K562 (cell line): ENCODE results near the gene ALDH5A1. TPM values are rescaled to one million over a fixed set of nuclear protein-coding genes. Genes with fewer than 3 reads are reported as not detected.

Source experiments
- ATAC-seq: fragments of 200-7000 bp; cut with Tn5 transposase; 3 replicates; pipeline ENCODE4 v1.9.1; 2020; ENCODE audit warnings: moderate library complexity
- BruUV-seq: library from RNA; stranded (reverse); fragments of 400-500 nt; replicated peaks from 2 replicates; lab custom pipeline; 2021; lab: Mats Ljungman, UMichigan
- CTCF ChIA-PET: fragments of 300-600 bp; formaldehyde crosslinking; extraction: SDS; loops from one replicate; lab custom pipeline; 2021; ENCODE audit warnings: low intra/inter-chr PET ratio; lab: Yijun Ruan, JAX
- POLR2A ChIA-PET: fragments of 300-600, 350-650 bp; sonication (Branson Sonifier 250); formaldehyde crosslinking; extraction: SDS; loops from one replicate; lab custom pipeline; 2021; ENCODE audit warnings: antibody characterized with exemption, inconsistent platforms; lab: Yijun Ruan, JAX
- DNase-seq, 4 experiments: peaks; one replicate each; pipeline versions ENCODE4 v3.0.0 to v3.0.0-alpha.2; 2011 to 2018; ENCODE audit warnings: low spot score in 3 of 4, mixed read lengths in 3 of 4; ENCODE audit errors: extremely low read depth in 1 of 4
- FAIRE-seq: peaks from 2 replicates; lab custom pipeline; 2011; peaks lifted over from hg19 to GRCh38; lab: Jason Lieb, UNC
- H2AFZ ChIP-seq: 2 replicates; pipeline ENCODE4 v1.6.0; 2011; ENCODE audit warnings: low read depth, low read length, control low read depth, inconsistent platforms
- H3K27ac ChIP-seq: fragments of 200-600 bp; 3 replicates; pipeline ENCODE4 v1.8.0; 2011; ENCODE audit warnings: low read depth, mild to moderate bottlenecking, control low read depth, inconsistent platforms, low read length, moderate library complexity, mixed read lengths; ENCODE audit errors: extremely low read depth
- H3K27me3 ChIP-seq, 2 experiments: fragments of 300-600 bp in 1 of 2; 2 replicates in 1 of 2; 3 replicates in 1 of 2; pipeline versions ENCODE4 v1.6.0 to v1.8.0; 2011; ENCODE audit warnings: inconsistent platforms in 2 of 2, low read length in 2 of 2, mild to moderate bottlenecking in 1 of 2, mixed read lengths in 1 of 2, moderate library complexity in 1 of 2; ENCODE audit not compliant: control insufficient read depth in 2 of 2, insufficient read depth in 2 of 2
- H3K36me3 ChIP-seq: fragments of 300-600 bp; 3 replicates; pipeline ENCODE4 v1.8.0; 2011; ENCODE audit warnings: mild to moderate bottlenecking, low read length, inconsistent platforms; ENCODE audit not compliant: control insufficient read depth, insufficient read depth
- H3K4me1 ChIP-seq, 2 experiments: fragments of 200-600 bp in 1 of 2; replicated peaks in 1 of 2; 2 replicates in 1 of 2; 3 replicates in 1 of 2; pipeline versions ENCODE4 v1.5.1 to v1.8.0; 2011; ENCODE audit warnings: inconsistent platforms in 2 of 2, low read length in 2 of 2, mild to moderate bottlenecking in 1 of 2, mixed read lengths in 1 of 2, moderate library complexity in 1 of 2; ENCODE audit not compliant: control insufficient read depth in 2 of 2, insufficient read depth in 2 of 2
- H3K4me2 ChIP-seq: 2 replicates; pipeline ENCODE4 v1.6.1; 2011; ENCODE audit warnings: low read length, control low read depth, inconsistent platforms, mixed read lengths; ENCODE audit not compliant: insufficient read depth
- H3K4me3 ChIP-seq: fragments of 200-600 bp; sonication (generic), shearing (Covaris generic); 2 replicates; pipeline ENCODE4 v1.5.1; 2016; ENCODE audit warnings: control low read depth, inconsistent platforms
- H3K79me2 ChIP-seq: fragments of 200-600 bp; 3 replicates; pipeline ENCODE4 v1.8.0; 2011; ENCODE audit warnings: low read length, inconsistent platforms; ENCODE audit not compliant: control insufficient read depth, insufficient read depth
- H3K9ac ChIP-seq, 2 experiments: 2 replicates each; pipeline versions ENCODE4 v1.6.0 to v1.6.1; 2011; ENCODE audit warnings: low read depth in 2 of 2, low read length in 2 of 2, control low read depth in 1 of 2, inconsistent platforms in 1 of 2, mild to moderate bottlenecking in 1 of 2, mixed read lengths in 1 of 2; ENCODE audit not compliant: insufficient read depth in 1 of 2
- H3K9me1 ChIP-seq: one replicate; pipeline ENCODE4 v1.6.0; 2011; ENCODE audit warnings: inconsistent platforms, mild to moderate bottlenecking, low read length, moderate library complexity; ENCODE audit not compliant: control insufficient read depth, insufficient read depth
- H3K9me3 ChIP-seq: replicated peaks from 2 replicates; pipeline ENCODE4 v1.5.1; 2011; ENCODE audit warnings: low read depth, low read length, inconsistent platforms; ENCODE audit not compliant: control insufficient read depth, insufficient read depth
- H4K20me1 ChIP-seq: replicated peaks from 2 replicates; pipeline ENCODE4 v1.6.1; 2011; ENCODE audit warnings: low read length, inconsistent platforms, mixed read lengths; ENCODE audit not compliant: control insufficient read depth, insufficient read depth
- EWSR1 ChIP-seq: fragments of 450-650 bp; IDR thresholded peaks from 2 replicates; pipeline ENCODE4 v1.6.1; 2018; ENCODE audit warnings: borderline replicate concordance, mild to moderate bottlenecking, low read depth, moderate library complexity; ENCODE audit not compliant: partially characterized antibody
- HEY1 ChIP-seq: fragments of 250-450 bp; sonication (Bioruptor Pico); IDR thresholded peaks from 2 replicates; pipeline ENCODE4 v1.5.0; 2020; ENCODE audit warnings: mild to moderate bottlenecking, moderate library complexity, borderline replicate concordance
- MCM7 ChIP-seq, 2 experiments: fragments of 450-650 bp; IDR thresholded peaks; 2 replicates each; pipeline ENCODE4 v1.6.1; 2016 to 2018
- PRPF4 ChIP-seq: fragments of 200-400 bp; formaldehyde crosslinking; IDR thresholded peaks from one replicate; pipeline ENCODE4 v1.6.1; 2017; ENCODE audit warnings: low read length, low read depth, mild to moderate bottlenecking; ENCODE audit not compliant: insufficient read depth, poor library complexity, severe bottlenecking
- PTTG1 ChIP-seq: fragments of 450-650 bp; IDR thresholded peaks from 2 replicates; pipeline ENCODE4 v1.6.1; 2016; ENCODE audit warnings: low read depth, mild to moderate bottlenecking, missing genetic modification characterization, missing compliant biosample characterization
- SMARCA5 ChIP-seq: fragments of 450-650 bp; IDR thresholded peaks from 2 replicates; pipeline ENCODE4 v1.6.1; 2016
- TEAD1 ChIP-seq, 2 experiments: fragments of 450-650 bp in 1 of 2; sonication (generic) in 1 of 2; formaldehyde crosslinking; IDR thresholded peaks; 2 replicates each; pipeline versions ENCODE4 v1.4.0 to v1.8.0; 2020 to 2022; ENCODE audit warnings: mild to moderate bottlenecking in 2 of 2, missing genetic modification reagents in 1 of 2
- TSC22D4 ChIP-seq: fragments of 450-650 bp; IDR thresholded peaks from 2 replicates; pipeline ENCODE4 v1.6.1; 2016; ENCODE audit warnings: missing genetic modification characterization, missing biosample characterization, control low read depth
- ZNF551 ChIP-seq: fragments of 250-450 bp; sonication (Bioruptor Pico); IDR thresholded peaks from 2 replicates; pipeline ENCODE4 v1.5.0; 2021; ENCODE audit warnings: mild to moderate bottlenecking, moderate library complexity
- ZNF75A ChIP-seq: fragments of 450-650 bp; formaldehyde crosslinking; IDR thresholded peaks from 2 replicates; pipeline ENCODE4 v1.4.0; 2020; ENCODE audit warnings: mild to moderate bottlenecking
- WGBS: fragments of 100-300 bp; shearing (Covaris generic); methylation state at CpG from one replicate; pipeline ENCODE4 v1.1.6; 2016; ENCODE audit warnings: low coverage, mixed read lengths; ENCODE audit not compliant: insufficient coverage; ENCODE audit errors: missing lambda C conversion rate; 5-methylcytosine and 5-hydroxymethylcytosine counted together
- in situ Hi-C: fragments of 300-500 bp; cut with MboI; formaldehyde crosslinking; loops from 4 replicates; pipeline ENCODE4 v1.15.0; 2018; ENCODE audit warnings: inconsistent platforms, mixed read lengths
- intact Hi-C: fragments of 100-400 bp; cut with micrococcal nuclease; formaldehyde crosslinking; loops from 2 replicates; pipeline ENCODE4 v1.14.2; 2022
- polyA plus RNA-seq, 8 experiments: library from polyadenylated mRNA; depleted of rRNA in 4 of 8; stranded (reverse) in 5 of 8; unstranded in 3 of 8; fragments of >200 nt; fragmentation: Nextera tagmentation in 2 of 8; fragmentation: Illumina TruSeq in 1 of 8; extraction: Ambion mirVana in 2 of 8; extraction: Trizol in 1 of 8; gene quantifications; 2 replicates each; pipeline versions ENCODE4 v1.2.1 to v1.2.3, GENCODE V29; 2011 to 2014; ENCODE audit warnings: inconsistent platforms in 1 of 8, missing spikeins in 1 of 8
- total RNA-seq, 7 experiments: library from RNA; depleted of rRNA in 6 of 7; stranded (reverse); fragments of >200 nt in 6 of 7; fragmentation: Illumina TruSeq in 2 of 7; extraction: Trizol in 2 of 7; gene quantifications; 2 replicates each; pipeline versions ENCODE4 v1.2.1 to v1.2.3, GENCODE V29; 2011 to 2021; ENCODE audit warnings: low replicate concordance in 1 of 7

The ALDH5A1 gene
- total and polyA plus RNA-seq, 9 of the 15 experiments (the other 6 are each of a cell fraction or from before 2014, with no cell fraction given), result 2.2 to 19.7 (median 9.5) TPM

DNA sequence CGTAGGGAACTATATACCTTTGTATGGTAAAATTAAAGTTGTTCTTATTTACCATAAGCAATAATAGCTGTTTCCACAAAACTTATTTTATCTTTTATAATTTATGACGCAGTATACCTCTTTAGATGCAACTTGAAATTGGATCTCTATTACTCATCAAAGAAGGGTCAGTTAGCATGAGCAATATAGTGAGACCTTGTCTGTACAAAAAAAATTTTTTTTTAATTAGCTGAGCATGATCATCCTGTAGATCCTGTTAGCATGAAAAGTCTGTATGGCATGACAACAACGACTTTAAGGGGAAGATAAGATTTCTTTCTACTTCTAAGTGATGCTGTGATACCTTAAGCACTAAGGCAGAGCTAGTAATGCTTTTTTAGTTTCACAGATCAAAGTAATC lies 5.9 kb downstream of the ALDH5A1 start:
- ATAC-seq (no peak), DNase-seq (no peak), FAIRE-seq (no peak)
- H3K9ac ChIP-seq, result no peak overlapping the region
- H3K4me1 ChIP-seq, result peaks cover 0 to 3% of the 10 kb centered on the region in 2 experiments; a peak in 2 of 5 replicates
- H2AFZ ChIP-seq, result no peak overlapping the region
- no peaks in the 10 kb centered on the region for H3K9me1 ChIP-seq
- no peak overlapping the region for H3K4me3 ChIP-seq
- no peak overlapping the region for H3K4me2 ChIP-seq
- H3K79me2 ChIP-seq, result no peaks in the 10 kb centered on the region; the same call in 2 of the 3 replicates
- H3K27me3 ChIP-seq, result no peaks in the 10 kb centered on the region; a peak in 2 of 5 replicates
- H3K27ac ChIP-seq, result no peak overlapping the region
- peaks cover 4% of the 10 kb centered on the region for H3K9me3 ChIP-seq
- POLR2A ChIA-PET, result interaction anchor here (1.9 kb wide), 1 partner anchor 9 kb away, joined by 6 read pairs; no protein-coding TSS in a partner anchor
- intact Hi-C loops (no loop called here), in situ Hi-C loops (no loop called here)
- peaks cover 4% of the 10 kb centered on the region; the same call in 2 of the 3 replicates for H3K36me3 ChIP-seq
- CTCF ChIA-PET, result no interaction called here
- no peaks in the 10 kb centered on the region for H4K20me1 ChIP-seq
- WGBS, result 28% methylated on average over 3 of the region's 3 CpGs
- BruUV-seq, result no TSS peak
- TF ChIP-seq MCM7 (IDR thresholded peaks at IDR 0.05) (no peak), HEY1 (no peak), SMARCA5 (no peak), ZNF75A (CRISPR knock-in tag) (no peak), PRPF4 (no peak), TEAD1 (CRISPR knock-in tag; IDR thresholded peaks at IDR 0.05) (no peak), EWSR1 (no peak), TSC22D4 (tag) (no peak), PTTG1 (tag) (no peak), ZNF551 (CRISPR knock-in tag) (no peak)
